ENCODE measurements around the gene RCOR1.
"Not testable (repeated sequence)": the region's sequence is repeated elsewhere in the genome, so short reads cannot be mapped to it uniquely, and the experiment has no call there.

The RCOR1 gene

DNA sequence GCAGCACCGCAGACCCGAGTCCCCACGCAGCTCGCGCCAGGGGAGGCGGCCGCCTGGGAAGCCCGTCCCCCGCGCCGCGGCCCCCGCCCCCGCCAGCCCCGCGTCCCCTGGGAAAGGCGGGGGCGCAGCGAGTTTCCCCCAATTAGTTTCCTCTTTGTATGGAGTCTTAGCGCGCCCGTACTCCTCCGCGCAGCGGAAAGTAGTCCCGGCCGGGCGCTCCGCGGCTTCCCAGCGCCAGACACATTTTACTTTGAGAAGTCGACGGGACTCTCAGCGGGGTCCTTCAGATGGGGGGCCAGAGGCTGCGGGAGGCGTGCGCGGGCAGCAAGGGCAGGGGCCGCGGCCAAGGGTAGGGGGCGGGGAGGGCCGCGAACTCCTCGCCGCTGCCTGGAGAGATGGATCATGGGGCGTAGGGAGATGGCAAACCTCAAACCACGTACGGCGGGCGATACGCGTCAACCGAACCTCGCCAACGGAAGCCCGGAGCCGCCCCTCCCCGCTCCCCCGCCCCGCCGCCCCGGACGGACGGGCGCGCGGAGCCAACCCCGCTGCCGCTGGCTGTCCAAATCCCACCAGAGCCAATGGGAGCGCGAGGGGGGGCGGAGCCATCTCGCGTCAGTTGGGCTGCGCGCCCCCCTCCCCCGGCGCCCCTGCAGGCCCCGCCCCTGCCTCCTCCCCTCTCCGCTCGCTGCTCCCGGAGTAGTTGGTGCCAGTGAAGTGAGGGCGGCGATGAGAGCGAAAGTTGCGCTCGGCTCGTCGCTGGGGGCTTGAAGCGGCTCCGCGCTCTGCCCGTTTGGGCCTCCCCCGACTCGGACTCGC, at the start of gene RCOR1:
TSS of gene RCOR1 (plus strand) at position 706 of the 819 bp plus-strand sequence. CDS start 238 bp downstream, outside the sequence.
- DNase-seq (ENCODE audit: low read depth): peak; percentile 95

GRCh38 chr14:102544046-102544746, 48.3 kb upstream of the RCOR1 start:
- no peak for DNase-seq (ENCODE audit: low read depth)

DNA sequence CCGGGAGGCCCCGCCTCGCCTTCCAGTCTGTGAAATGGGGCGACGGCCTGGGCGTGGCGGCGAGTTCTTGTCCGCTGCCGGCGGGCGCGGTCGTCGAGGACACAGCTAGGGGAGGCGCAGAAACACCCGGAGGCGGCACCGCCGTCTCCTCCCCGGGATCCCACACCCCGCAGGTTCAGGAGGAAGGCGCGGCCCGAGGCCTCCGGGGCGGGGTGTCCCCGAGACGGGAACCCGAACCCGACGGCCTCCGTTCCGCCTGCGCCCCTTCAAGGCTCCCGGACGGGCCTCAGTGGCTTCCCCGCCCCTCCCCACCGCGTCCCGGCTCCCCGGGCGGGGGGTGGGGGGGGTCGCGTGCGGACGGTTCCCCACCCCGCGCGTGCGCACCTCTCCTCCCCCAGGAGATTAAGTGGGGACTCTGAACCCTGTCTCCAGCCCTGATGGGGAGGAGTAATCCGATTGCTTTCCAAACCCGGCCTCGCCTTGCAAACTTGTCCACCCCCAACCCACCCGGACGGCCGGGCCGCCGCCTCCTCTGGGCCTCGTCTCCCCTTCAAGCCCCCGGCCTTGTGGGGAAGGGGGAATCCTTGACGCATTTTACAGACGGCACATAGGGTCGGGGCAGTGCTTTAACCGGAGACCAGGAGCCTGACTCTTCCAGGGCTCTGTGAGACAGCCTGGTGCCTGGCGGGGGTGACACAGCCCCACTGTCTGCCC, 47.5 kb upstream of the RCOR1 start:
- no peak for DNase-seq (ENCODE audit: low read depth)

DNA sequence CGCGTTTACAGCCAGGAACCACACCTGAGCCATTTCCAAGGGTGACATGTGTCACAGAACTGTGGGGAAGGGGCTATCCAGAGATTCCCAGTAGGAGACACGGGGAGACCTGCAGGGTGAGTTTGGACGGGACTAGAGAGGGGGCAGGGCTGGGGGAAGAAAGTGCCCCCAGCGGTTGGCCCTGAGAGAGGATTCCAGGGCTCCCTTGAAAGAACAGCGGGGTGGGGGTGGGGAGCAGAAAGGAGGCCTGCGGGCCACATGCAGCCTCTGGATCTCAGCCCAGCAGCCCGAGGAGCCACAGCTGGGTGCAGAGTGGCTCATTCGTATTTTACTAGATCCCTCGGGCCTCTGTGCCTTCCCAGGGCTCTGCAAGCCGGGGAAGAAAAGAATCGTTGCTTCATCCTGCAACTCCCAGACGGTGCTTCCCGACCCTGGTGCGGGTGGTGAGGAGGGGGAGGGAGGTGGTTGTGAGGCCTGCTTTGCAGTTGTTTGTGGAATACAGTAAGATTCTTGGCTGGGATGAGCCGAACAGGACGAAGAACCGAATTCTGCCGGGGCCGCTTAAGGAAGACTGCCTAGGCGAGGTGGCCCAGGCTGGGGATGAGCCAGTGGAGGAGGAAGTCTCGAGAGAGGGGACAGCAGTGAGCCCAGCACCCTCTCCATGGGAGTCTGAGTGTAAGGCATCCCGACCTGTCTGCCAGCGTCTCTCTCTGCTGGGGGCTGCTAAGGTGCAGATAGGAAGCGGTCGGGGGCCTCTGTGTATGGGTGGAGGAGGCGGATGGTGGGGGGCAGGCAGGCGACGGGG, 46.8 kb upstream of the RCOR1 start:
- no peak for DNase-seq (ENCODE audit: low read depth)

GRCh38 chr14:102548616-102549240, 43.7 kb upstream of the RCOR1 start:
- no peak for DNase-seq (ENCODE audit: low read depth)

DNA sequence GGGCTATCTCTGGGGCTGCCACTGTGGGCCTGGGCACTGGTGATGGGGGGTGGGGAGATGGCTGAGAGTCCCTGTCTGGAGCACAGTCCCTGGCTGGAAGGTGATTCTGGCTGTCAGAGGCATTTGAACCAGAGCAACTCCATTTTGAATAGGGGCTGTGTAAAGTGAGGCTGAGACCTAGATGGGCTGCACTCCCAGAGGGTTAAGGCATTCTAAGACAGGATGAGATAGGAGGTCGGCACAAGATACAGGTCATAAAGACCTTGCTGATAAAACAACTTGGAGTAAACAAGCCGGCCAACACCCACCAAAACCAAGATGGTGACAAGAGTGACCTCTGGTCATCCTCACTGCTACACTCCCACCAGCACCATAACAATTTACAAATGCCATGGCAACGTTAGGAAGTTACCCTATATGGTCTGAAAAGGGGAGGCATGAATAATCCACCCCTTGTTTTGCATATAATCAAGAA, 41.5 kb upstream of the RCOR1 start:
- not testable (repeated sequence) for DNase-seq (ENCODE audit: low read depth)

- no peak for DNase-seq (ENCODE audit: low read depth)
These were observed 40.3 kb upstream of the RCOR1 start for GRCh38 chr14:102551995-102552705.

- DNase-seq (ENCODE audit: low read depth): no peak
These were observed 37.3 kb upstream of the RCOR1 start for GRCh38 chr14:102554821-102555819.

- DNase-seq (ENCODE audit: low read depth): no peak
These were observed 36.3 kb upstream of the RCOR1 start for GRCh38 chr14:102556098-102556677.

DNA sequence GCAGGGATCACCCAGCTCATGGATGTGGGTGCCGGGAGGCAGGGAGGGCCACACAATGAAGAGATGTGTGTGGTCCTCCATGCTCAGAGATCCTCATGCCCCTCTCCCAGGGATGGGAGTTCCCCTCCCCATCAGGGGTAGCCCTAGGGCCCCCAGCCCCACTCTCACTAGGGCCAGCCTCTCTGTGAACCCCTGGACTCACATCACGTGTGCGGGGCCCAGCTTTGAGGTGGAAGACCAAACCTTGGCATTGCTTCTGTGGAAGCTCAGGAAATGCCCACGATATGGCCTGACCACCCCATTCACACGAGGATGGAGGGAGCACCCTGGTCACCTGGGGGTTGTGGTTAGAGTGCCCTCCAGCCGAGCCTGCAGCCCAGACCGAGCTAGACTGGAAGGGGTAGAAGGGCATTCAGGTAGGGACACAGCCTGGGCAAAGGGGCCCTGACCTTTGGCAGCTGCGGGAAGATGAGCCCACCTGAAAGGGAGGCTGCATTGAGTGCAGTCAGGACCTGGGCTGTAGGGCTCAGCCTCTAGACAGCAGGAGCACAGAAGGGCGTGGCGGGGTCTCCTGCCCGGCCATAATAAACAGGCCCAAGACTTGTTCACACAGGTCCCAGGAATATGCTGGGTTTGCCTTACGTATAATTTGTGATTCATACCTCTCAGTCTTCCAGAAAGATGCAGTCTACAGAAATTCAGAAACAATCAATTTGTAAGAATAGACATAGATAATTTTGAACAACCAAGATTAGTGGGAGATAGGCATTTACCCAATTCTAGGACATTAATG, 34.8 kb upstream of the RCOR1 start:
- no peak for DNase-seq (ENCODE audit: low read depth)

GRCh38 chr14:102558556-102558955, 33.9 kb upstream of the RCOR1 start:
- DNase-seq (ENCODE audit: low read depth): no peak

- DNase-seq (ENCODE audit: low read depth): no peak
These were observed 31.8 kb upstream of the RCOR1 start for GRCh38 chr14:102560458-102561261.

DNA sequence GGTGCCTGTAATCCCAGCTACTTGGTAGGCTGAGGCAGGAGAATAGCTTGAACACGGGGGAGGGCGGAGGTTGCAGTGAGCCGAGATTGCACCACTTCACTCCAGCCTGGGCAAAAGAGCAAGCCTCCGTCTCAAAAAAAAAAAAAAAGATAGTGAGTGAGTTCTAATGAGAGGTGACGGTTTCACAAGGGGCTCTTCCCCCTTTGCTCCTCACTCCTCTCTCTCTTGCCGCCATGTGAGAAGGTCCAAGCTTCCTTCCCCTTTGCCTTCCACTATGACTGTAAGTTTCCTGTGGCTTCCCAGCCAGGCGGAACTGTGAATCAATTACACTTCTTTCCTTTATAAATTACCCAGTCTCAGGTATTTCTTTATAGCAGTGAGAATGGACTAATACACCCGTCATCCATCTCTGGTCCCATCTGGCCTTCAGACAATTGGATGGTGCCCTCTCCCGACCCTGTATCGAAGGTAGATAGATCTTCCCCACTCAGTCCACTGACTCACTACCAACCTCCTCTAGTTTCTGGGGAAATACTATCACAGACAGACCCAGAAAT, 27.0 kb upstream of the RCOR1 start:
- DNase-seq (ENCODE audit: low read depth): no peak

DNA sequence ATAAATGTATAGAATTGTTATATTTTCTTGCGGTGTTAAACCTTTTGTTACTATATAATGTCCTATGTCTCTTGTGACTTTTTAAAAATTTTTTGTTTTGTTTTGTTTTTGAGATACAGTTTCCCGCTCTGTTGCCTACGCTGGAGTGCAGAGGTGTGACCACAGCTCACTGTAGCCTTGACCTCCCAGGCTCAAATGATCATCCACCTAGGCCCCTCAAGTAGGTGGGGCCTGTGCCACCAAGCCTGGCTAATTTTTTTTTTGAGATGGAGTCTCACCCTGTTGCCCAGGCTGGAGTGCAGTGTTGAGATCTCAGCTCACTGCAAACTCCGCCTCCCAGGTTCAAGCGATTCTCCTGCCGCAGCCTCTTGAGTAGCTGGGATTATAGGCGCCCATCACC, 26.5 kb upstream of the RCOR1 start:
- no peak for DNase-seq (ENCODE audit: low read depth)

DNA sequence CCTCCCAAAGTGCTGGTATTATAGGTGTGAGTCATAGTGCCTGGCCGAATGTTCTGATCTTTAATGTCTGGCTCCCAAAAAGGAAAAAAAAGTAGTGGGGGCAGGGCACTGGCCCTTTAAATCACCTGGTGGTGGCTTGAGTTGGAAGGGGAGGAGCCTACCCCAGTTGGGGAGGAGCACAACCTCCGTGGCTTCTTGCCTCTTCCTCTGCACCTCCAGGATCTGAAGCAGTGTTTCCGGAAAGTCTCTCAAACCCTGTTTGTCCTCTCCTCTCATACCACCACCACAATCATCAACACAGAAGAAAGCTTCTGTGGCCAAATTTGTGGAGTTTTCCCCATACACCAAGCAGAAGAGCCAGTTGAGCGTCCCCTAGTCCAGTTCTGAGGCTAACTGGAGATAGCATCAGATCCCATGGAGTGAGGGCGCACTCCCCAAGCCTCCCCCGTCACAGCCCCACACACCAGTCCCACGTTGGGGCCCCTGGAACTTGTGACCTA, 24.3 kb upstream of the RCOR1 start:
- peak; percentile 34 for DNase-seq (ENCODE audit: low read depth)

- DNase-seq (ENCODE audit: low read depth): no peak
These were observed 22.0 kb upstream of the RCOR1 start for GRCh38 chr14:102570334-102570995.

Data from CMK (cell line).